NB4 (cell line): Measurements from ENCODE around the gene PPM1L.
A peak's percentile ranks its signal among the peaks of the same experiment; 100 is the strongest.

Source experiments
- DNase-seq: peaks from one replicate; pipeline ENCODE4 v3.0.0; 2010; ENCODE audit warnings: low read depth
- H3K4me3 ChIP-seq: one replicate; pipeline ENCODE4 v1.5.1; 2011; ENCODE audit warnings: mild to moderate bottlenecking, low read depth, low read length, moderate library complexity
- MAX ChIP-seq: IDR thresholded peaks from 2 replicates; pipeline ENCODE4 v1.6.1; 2011; ENCODE audit warnings: low read depth, low read length
- MYC ChIP-seq: IDR thresholded peaks from 2 replicates; pipeline ENCODE4 v1.6.1; 2011; ENCODE audit warnings: low read depth, low read length
- POLR2A ChIP-seq: IDR thresholded peaks from 2 replicates; pipeline ENCODE4 v1.6.1; 2011; ENCODE audit warnings: mild to moderate bottlenecking; ENCODE audit not compliant: insufficient read length; ENCODE audit errors: extremely low read depth
- TF ChIP-seq, protein P1 (sequence below): IDR thresholded peaks from one replicate; pipeline ENCODE4 v1.5.1; 2012; ENCODE audit warnings: low read depth, low read length

Gene PPM1L

DNA sequence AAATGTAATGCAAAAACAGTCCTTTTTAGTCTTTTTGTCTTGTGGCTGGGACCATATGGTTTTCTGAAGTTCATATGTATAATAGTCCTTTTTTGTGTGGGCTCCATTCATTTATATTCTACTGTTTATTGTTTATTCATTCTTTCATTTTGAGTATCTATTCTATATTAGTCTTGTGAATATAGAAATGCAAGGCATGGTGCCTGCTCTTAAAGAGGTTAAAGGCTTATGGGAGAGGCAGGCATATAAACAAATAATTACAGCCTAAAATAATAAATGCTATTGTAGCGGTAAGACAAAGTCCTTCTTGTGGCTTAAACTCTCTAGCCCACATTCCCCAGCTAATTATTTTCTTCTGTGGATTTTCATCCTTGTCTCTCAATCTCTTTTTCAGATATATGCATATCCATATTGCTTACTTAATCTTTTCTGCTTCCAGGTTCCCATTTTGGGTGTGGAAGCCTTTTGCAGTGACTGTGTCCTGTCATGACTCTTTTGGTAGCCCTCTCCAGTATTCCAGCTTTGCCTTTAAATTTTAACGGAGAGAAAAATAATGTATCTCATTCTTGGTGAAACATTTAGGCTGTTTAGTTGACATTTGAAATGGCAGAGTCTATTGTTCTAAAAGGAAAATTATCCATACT lies 101.6 kb downstream of the PPM1L start:
- DNase-seq, result no peak
- H3K4me3 ChIP-seq, result no peak overlapping the region

GRCh38 chr3:160860346-160860745 lies 104.3 kb downstream of the PPM1L start:
- no peak for DNase-seq
- TF ChIP-seq POLR2A (no peak), MYC (no peak), MAX (no peak)
- TF ChIP-seq, protein P1, sequence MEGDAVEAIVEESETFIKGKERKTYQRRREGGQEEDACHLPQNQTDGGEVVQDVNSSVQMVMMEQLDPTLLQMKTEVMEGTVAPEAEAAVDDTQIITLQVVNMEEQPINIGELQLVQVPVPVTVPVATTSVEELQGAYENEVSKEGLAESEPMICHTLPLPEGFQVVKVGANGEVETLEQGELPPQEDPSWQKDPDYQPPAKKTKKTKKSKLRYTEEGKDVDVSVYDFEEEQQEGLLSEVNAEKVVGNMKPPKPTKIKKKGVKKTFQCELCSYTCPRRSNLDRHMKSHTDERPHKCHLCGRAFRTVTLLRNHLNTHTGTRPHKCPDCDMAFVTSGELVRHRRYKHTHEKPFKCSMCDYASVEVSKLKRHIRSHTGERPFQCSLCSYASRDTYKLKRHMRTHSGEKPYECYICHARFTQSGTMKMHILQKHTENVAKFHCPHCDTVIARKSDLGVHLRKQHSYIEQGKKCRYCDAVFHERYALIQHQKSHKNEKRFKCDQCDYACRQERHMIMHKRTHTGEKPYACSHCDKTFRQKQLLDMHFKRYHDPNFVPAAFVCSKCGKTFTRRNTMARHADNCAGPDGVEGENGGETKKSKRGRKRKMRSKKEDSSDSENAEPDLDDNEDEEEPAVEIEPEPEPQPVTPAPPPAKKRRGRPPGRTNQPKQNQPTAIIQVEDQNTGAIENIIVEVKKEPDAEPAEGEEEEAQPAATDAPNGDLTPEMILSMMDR, result no peak
- H3K4me3 ChIP-seq, result no peak overlapping the region

More for the DNA sequence above, 101.6 kb downstream of the PPM1L start:
- TF ChIP-seq MAX, result no peak
- TF ChIP-seq, protein P1, result no peak

- DNase-seq, result no peak
- no peak for TF ChIP-seq POLR2A
- TF ChIP-seq MAX, result peak; percentile 47; the same call in 1 of the 2 replicates
- no peak overlapping the region for H3K4me3 ChIP-seq
These were observed 113.8 kb downstream of the PPM1L start for GRCh38 chr3:160869825-160870224.

DNA sequence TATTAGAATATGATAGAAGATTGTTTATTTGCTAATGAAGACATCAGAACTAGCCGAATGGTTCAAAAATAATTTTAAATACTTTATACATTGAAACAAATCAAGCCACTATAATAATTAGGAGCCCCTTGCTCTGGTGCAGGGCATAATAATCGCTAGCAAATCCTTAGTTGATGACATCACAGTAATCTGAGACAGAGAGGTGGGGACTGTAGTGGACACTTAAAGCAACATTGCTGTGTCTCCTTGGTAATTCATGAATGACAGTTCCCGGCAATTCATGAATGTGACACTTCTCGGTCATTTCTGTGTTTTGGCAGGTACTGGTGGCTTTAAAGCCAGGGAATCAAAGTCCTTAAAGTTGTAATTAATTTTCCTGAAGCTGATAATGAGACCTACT lies 114.3 kb downstream of the PPM1L start:
- no peak for DNase-seq
- TF ChIP-seq, protein P1, result no peak
- H3K4me3 ChIP-seq, result no peak overlapping the region

DNA sequence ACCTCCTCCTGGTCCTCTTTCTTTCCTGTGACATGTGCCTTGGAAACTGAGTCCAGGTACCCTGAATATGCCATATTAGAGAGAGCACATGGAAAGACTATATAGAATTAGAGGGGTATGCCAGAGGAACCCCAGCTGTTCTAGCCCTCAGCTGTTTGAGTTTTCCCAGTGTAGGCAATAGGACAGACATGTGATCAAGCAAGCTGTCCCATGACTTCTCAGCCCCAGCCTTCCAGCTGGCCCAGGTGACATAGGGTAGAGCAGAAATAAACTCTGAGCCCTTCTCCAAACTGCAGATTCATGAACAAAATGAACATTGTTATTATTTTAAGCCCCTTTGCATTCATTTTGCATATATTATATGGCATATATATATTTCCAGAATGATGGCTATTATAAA lies 118.7 kb downstream of the PPM1L start:
- H3K4me3 ChIP-seq, result no peak overlapping the region
- DNase-seq, result no peak
- TF ChIP-seq, protein P1, result no peak
- no peak for TF ChIP-seq MYC

- H3K4me3 ChIP-seq, result no peak overlapping the region
- DNase-seq, result no peak
- TF ChIP-seq, protein P1, result no peak
- TF ChIP-seq POLR2A (no peak), MYC (no peak), MAX (no peak)
These were observed 120.6 kb downstream of the PPM1L start for GRCh38 chr3:160876643-160877042.
